HepG2 (cell line): ENCODE results near the gene NEURL1B. TPM values are rescaled to one million over a fixed set of nuclear protein-coding genes. Genes with fewer than 3 reads are reported as not detected.

ENCODE experiments used
- ATAC-seq: fragments of 200-7000 bp; cut with Tn5 transposase; 3 replicates; pipeline ENCODE4 v1.9.1; 2020; ENCODE audit warnings: mild to moderate bottlenecking, moderate library complexity
- BruUV-seq: library from RNA; stranded (reverse); fragments of 400-500 nt; replicated peaks from 2 replicates; lab custom pipeline; 2021; lab: Mats Ljungman, UMichigan
- CTCF ChIA-PET: fragments of 300-600 bp; formaldehyde crosslinking; extraction: SDS; loops from one replicate; lab custom pipeline; 2021; ENCODE audit warnings: low total read pairs, inconsistent platforms, low intra/inter-chr PET ratio; lab: Yijun Ruan, JAX
- POLR2A ChIA-PET: fragments of 350-600 bp; sonication (Branson Sonifier 250); formaldehyde crosslinking; loops from one replicate; lab custom pipeline; 2020; ENCODE audit warnings: antibody characterized with exemption, inconsistent platforms; lab: Yijun Ruan, JAX
- DNase-seq: peaks from one replicate; pipeline ENCODE4 v3.0.0-alpha.2; 2015; ENCODE audit warnings: low spot score
- FAIRE-seq: peaks from 3 replicates; lab custom pipeline; 2011; peaks lifted over from hg19 to GRCh38; lab: Jason Lieb, UNC
- H2AFZ ChIP-seq: one replicate; pipeline ENCODE4 v1.6.1; 2011; ENCODE audit warnings: low read length, inconsistent platforms
- H3K27ac ChIP-seq: fragments of 300-600 bp; 3 replicates; pipeline ENCODE4 v1.8.0; 2011; ENCODE audit warnings: mixed run types, mild to moderate bottlenecking, mixed read lengths, low read length, inconsistent platforms; ENCODE audit not compliant: insufficient read depth; ENCODE audit errors: extremely low read length
- H3K27me3 ChIP-seq, 2 experiments: fragments of 200-600 bp in 1 of 2; 2 replicates in 1 of 2; 3 replicates in 1 of 2; pipeline versions ENCODE4 v1.6.0 to v1.8.0; 2011; ENCODE audit warnings: low read length in 2 of 2, mild to moderate bottlenecking in 2 of 2, moderate library complexity in 2 of 2, inconsistent platforms in 1 of 2; ENCODE audit not compliant: insufficient read depth in 2 of 2, control insufficient read depth in 1 of 2
- H3K36me3 ChIP-seq, 2 experiments: fragments of 200-600 bp in 1 of 2; replicated peaks in 1 of 2; 2 replicates in 1 of 2; 3 replicates in 1 of 2; pipeline versions ENCODE4 v1.5.1 to v1.8.0; 2011; ENCODE audit warnings: low read length in 2 of 2, inconsistent platforms in 1 of 2; ENCODE audit not compliant: insufficient read depth in 2 of 2, control insufficient read depth in 1 of 2
- H3K4me1 ChIP-seq: 2 replicates; pipeline ENCODE4 v1.5.1; 2012; ENCODE audit warnings: low read length, inconsistent platforms; ENCODE audit not compliant: insufficient read depth
- H3K4me2 ChIP-seq: 2 replicates; pipeline ENCODE4 v1.6.0; 2011; ENCODE audit warnings: low read depth, low read length, inconsistent platforms
- H3K4me3 ChIP-seq, 3 experiments: fragments of 200-600 bp in 1 of 3; sonication (generic), shearing (Covaris generic) in 1 of 3; replicated peaks in 1 of 3; 2 replicates each; pipeline ENCODE4 v1.5.1; 2011 to 2016; ENCODE audit warnings: low read length in 3 of 3, inconsistent platforms in 2 of 3, low read depth in 2 of 3, mild to moderate bottlenecking in 2 of 3, control low read depth in 1 of 3, mixed read lengths in 1 of 3; ENCODE audit not compliant: insufficient read depth in 1 of 3
- H3K79me2 ChIP-seq: one replicate; pipeline ENCODE4 v1.6.1; 2011; ENCODE audit warnings: low read length, inconsistent platforms; ENCODE audit not compliant: insufficient read depth
- H3K9ac ChIP-seq: 2 replicates; pipeline ENCODE4 v1.6.0; 2011; ENCODE audit warnings: mild to moderate bottlenecking, low read depth, low read length, inconsistent platforms; ENCODE audit not compliant: insufficient read depth
- H3K9me3 ChIP-seq: 2 replicates; pipeline ENCODE4 v1.5.1; 2012; ENCODE audit warnings: mild to moderate bottlenecking, low read length
- H4K20me1 ChIP-seq: 2 replicates; pipeline ENCODE4 v1.6.0; 2011; ENCODE audit warnings: inconsistent platforms, mild to moderate bottlenecking, low read length, moderate library complexity; ENCODE audit not compliant: insufficient read depth
- AHR ChIP-seq: IDR thresholded peaks from 2 replicates; pipeline ENCODE4 v1.6.1; 2018; ENCODE audit warnings: missing genetic modification reagents, missing compliant biosample characterization
- CEBPG ChIP-seq: IDR thresholded peaks from 2 replicates; pipeline ENCODE4 v1.6.1; 2016
- REPIN1 ChIP-seq: sonication (generic); formaldehyde crosslinking; IDR thresholded peaks from 2 replicates; pipeline ENCODE4 v1.8.0; 2022; ENCODE audit warnings: missing genetic modification reagents, low read depth, mild to moderate bottlenecking, borderline replicate concordance
- REXO4 ChIP-seq: sonication (generic); formaldehyde crosslinking; IDR thresholded peaks from 2 replicates; pipeline ENCODE4 v1.8.0; 2022; ENCODE audit warnings: missing genetic modification reagents, mild to moderate bottlenecking, borderline replicate concordance
- ZBTB40 ChIP-seq, 2 experiments: fragments of 450-650 bp in 1 of 2; sonication (generic) in 1 of 2; formaldehyde crosslinking in 1 of 2; IDR thresholded peaks; 2 replicates each; pipeline versions ENCODE4 v1.6.1 to v1.8.0; 2016 to 2022; ENCODE audit warnings: antibody characterized with exemption in 1 of 2, mild to moderate bottlenecking in 1 of 2, missing genetic modification reagents in 1 of 2
- ZNF160 ChIP-seq: sonication (generic); formaldehyde crosslinking; IDR thresholded peaks from 2 replicates; pipeline ENCODE4 v1.8.0; 2022; ENCODE audit warnings: mild to moderate bottlenecking, inconsistent platforms, missing genetic modification reagents
- ZNF205 ChIP-seq: IDR thresholded peaks from 2 replicates; pipeline ENCODE4 v1.6.1; 2018; ENCODE audit warnings: missing biosample characterization, missing genetic modification reagents
- ZNF263 ChIP-seq: sonication (generic); formaldehyde crosslinking; IDR thresholded peaks from 2 replicates; pipeline ENCODE4 v1.4.0; 2020; ENCODE audit warnings: missing genetic modification reagents
- ZNF264 ChIP-seq: sonication (generic); formaldehyde crosslinking; IDR thresholded peaks from 2 replicates; pipeline ENCODE4 v1.4.0; 2020; ENCODE audit warnings: missing genetic modification reagents
- ZNF552 ChIP-seq: sonication (generic); formaldehyde crosslinking; IDR thresholded peaks from 2 replicates; pipeline ENCODE4 v1.9.0; 2022; ENCODE audit warnings: missing genetic modification reagents, mild to moderate bottlenecking, borderline replicate concordance
- ZNF589 ChIP-seq: sonication (generic); formaldehyde crosslinking; conservative IDR thresholded peaks from 2 replicates; pipeline ENCODE4 v1.8.0; 2022; ENCODE audit warnings: mild to moderate bottlenecking, moderate library complexity, missing genetic modification reagents
- ZNF720 ChIP-seq: sonication (generic); formaldehyde crosslinking; IDR thresholded peaks from 2 replicates; pipeline ENCODE4 v1.4.0; 2020; ENCODE audit warnings: missing genetic modification reagents
- WGBS: methylation state at CpG from one replicate; pipeline ENCODE4 v1.1.6; 2017; ENCODE audit warnings: low lambda C conversion rate; 5-methylcytosine and 5-hydroxymethylcytosine counted together
- in situ Hi-C: cut with HindIII; loops from 2 replicates; pipeline ENCODE4 v1.10.0; 2017; ENCODE audit warnings: low pct_unique_long_range_greater_than_20kb; ENCODE audit not compliant: extremely low pct_ligation_motif_present
- intact Hi-C: fragments of 100-400 bp; cut with micrococcal nuclease; formaldehyde crosslinking; loops from one replicate; pipeline ENCODE4 v1.10.0; 2022; ENCODE audit not compliant: unreplicated experiment
- polyA plus RNA-seq, 8 experiments: library from polyadenylated mRNA; depleted of rRNA in 3 of 8; stranded (reverse) in 7 of 8; unstranded in 1 of 8; fragments of >200 nt; fragmentation: Illumina TruSeq in 4 of 8; extraction: Trizol in 4 of 8; gene quantifications; 2 replicates each; pipeline versions ENCODE4 v1.2.1 to v1.2.3, GENCODE V29; 2011 to 2016; ENCODE audit warnings: low read depth in 4 of 8, missing spikeins in 1 of 8, mixed read lengths in 1 of 8; ENCODE audit not compliant: insufficient read depth in 1 of 8
- total RNA-seq, 5 experiments: library from RNA; depleted of rRNA; stranded (reverse); fragments of >200 nt; fragmentation: Illumina TruSeq; extraction: Trizol; gene quantifications; 2 replicates each; pipeline ENCODE4 v1.2.3, GENCODE V29; 2016; ENCODE audit warnings: low read depth in 1 of 5
- TF ChIP-seq, protein P1 (sequence below): sonication (generic); formaldehyde crosslinking; IDR thresholded peaks from 2 replicates; pipeline ENCODE4 v1.4.0; 2020; ENCODE audit warnings: missing genetic modification reagents, borderline replicate concordance

The NEURL1B gene
- total and polyA plus RNA-seq, 2 of the 13 experiments (the other 11 are each of a cell fraction or from before 2014, with no cell fraction given): 0.09 to 0.13 TPM

DNA sequence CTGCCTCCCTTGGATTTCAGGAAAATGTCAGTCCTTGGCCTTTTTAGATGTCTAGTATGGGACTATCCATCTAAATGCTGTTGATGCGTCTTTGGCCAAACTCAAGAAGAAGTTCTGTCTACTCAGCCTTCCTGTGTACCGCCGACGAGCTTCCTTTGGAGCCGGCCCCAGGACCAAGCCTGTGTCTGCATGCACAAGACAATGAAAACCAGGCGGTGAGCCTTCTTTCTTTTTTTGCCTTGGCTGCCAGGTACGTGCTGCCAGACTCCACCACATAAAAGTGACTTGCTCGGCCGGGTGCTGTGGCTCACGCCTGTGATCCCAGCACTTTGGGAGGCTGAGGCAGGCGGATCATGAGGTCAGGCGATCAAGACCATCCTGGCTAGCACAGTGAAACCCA, 6.0 kb upstream of the NEURL1B start:
- ATAC-seq (no peak), FAIRE-seq (no peak), DNase-seq (no peak)
- POLR2A ChIA-PET: no interaction called here
- Histone ChIP-seq H3K27ac (no peak overlapping the region), H3K4me1 (peaks cover 1% of the 10 kb centered on the region; the same call in 1 of the 2 replicates), H4K20me1 (no peaks in the 10 kb centered on the region), H3K9ac (no peak overlapping the region), H3K4me2 (no peak overlapping the region), H3K36me3 (no peaks in the 10 kb centered on the region), H3K79me2 (no peaks in the 10 kb centered on the region), H2AFZ (no peak overlapping the region), H3K9me3 (no peaks in the 10 kb centered on the region), H3K4me3 (no peak overlapping the region), H3K27me3 (peaks cover 0 to 7% of the 10 kb centered on the region in 2 experiments; a peak in 3 of 5 replicates)
- intact Hi-C loops: no loop called here
- in situ Hi-C loops: no loop called here
- no TSS peak for BruUV-seq
- 63% methylated on average over 12 of the region's 12 CpGs for WGBS
- CTCF ChIA-PET: no interaction called here
- TF ChIP-seq ZNF205 (CRISPR knock-in tag) (no peak), REPIN1 (CRISPR knock-in tag) (no peak), ZNF160 (CRISPR knock-in tag) (no peak), ZNF589 (no peak), REXO4 (CRISPR knock-in tag) (no peak), ZBTB40 (IDR thresholded peaks at IDR 0.05) (no peak), ZBTB40 (CRISPR knock-in tag; IDR thresholded peaks at IDR 0.05) (no peak), ZNF263 (CRISPR knock-in tag) (no peak), ZNF720 (no peak), ZNF264 (no peak), CEBPG (CRISPR knock-in tag) (no peak), AHR (CRISPR knock-in tag) (no peak), ZNF552 (CRISPR knock-in tag) (no peak)
- TF ChIP-seq, protein P1, sequence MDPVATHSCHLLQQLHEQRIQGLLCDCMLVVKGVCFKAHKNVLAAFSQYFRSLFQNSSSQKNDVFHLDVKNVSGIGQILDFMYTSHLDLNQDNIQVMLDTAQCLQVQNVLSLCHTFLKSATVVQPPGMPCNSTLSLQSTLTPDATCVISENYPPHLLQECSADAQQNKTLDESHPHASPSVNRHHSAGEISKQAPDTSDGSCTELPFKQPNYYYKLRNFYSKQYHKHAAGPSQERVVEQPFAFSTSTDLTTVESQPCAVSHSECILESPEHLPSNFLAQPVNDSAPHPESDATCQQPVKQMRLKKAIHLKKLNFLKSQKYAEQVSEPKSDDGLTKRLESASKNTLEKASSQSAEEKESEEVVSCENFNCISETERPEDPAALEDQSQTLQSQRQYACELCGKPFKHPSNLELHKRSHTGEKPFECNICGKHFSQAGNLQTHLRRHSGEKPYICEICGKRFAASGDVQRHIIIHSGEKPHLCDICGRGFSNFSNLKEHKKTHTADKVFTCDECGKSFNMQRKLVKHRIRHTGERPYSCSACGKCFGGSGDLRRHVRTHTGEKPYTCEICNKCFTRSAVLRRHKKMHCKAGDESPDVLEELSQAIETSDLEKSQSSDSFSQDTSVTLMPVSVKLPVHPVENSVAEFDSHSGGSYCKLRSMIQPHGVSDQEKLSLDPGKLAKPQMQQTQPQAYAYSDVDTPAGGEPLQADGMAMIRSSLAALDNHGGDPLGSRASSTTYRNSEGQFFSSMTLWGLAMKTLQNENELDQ: no peak
